HEK293 (cell line): ENCODE data around the gene TGFBI.

Experiments
- CTCF ChIP-seq: fragments of 450-650 bp; formaldehyde crosslinking; IDR thresholded peaks from 2 replicates; pipeline ENCODE4 v1.5.1; 2016; ENCODE audit warnings: missing biosample characterization, missing genetic modification characterization
- IKZF3 ChIP-seq: fragments of 450-650 bp; IDR thresholded peaks from 2 replicates; pipeline ENCODE4 v1.5.0; 2018; ENCODE audit warnings: missing biosample characterization, mild to moderate bottlenecking, missing genetic modification characterization, moderate library complexity
- SP3 ChIP-seq: fragments of 450-650 bp; formaldehyde crosslinking; IDR thresholded peaks from 2 replicates; pipeline ENCODE4 v1.5.1; 2016; ENCODE audit warnings: missing biosample characterization, missing genetic modification characterization
- TSHZ1 ChIP-seq: fragments of 450-650 bp; formaldehyde crosslinking; IDR thresholded peaks from 2 replicates; pipeline ENCODE4 v1.5.1; 2016; ENCODE audit warnings: missing biosample characterization, missing genetic modification characterization, borderline replicate concordance
- ZNF785 ChIP-seq: fragments of 450-650 bp; formaldehyde crosslinking; IDR thresholded peaks from 2 replicates; pipeline ENCODE4 v1.5.1; 2016; ENCODE audit warnings: missing biosample characterization, missing genetic modification characterization
- TF ChIP-seq, protein P1 (sequence below): sonication (generic); formaldehyde crosslinking; IDR thresholded peaks from 2 replicates; pipeline ENCODE4 v1.8.1; 2022; ENCODE audit warnings: mild to moderate bottlenecking, moderate library complexity, missing genetic modification reagents

GRCh38 chr5:136056336-136056735 is 27.5 kb downstream of the TGFBI start:
- TF ChIP-seq, protein P1, sequence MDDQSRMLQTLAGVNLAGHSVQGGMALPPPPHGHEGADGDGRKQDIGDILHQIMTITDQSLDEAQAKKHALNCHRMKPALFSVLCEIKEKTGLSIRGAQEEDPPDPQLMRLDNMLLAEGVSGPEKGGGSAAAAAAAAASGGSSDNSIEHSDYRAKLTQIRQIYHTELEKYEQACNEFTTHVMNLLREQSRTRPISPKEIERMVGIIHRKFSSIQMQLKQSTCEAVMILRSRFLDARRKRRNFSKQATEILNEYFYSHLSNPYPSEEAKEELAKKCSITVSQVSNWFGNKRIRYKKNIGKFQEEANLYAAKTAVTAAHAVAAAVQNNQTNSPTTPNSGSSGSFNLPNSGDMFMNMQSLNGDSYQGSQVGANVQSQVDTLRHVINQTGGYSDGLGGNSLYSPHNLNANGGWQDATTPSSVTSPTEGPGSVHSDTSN (CRISPR knock-in tag), result no peak
- TF ChIP-seq SP3 (tag by site-specific recombination) (no peak), ZNF785 (tag by site-specific recombination) (no peak), CTCF (tag by site-specific recombination) (no peak), IKZF3 (no peak), TSHZ1 (no peak)
